Cardiac fibroblast (primary cell): Measurements from ENCODE around the gene FOXO6.
A peak's percentile ranks its signal among the peaks of the same experiment; 100 is the strongest.

Source experiments
- DNase-seq, 2 donors: peaks; one replicate each; pipeline versions ENCODE4 v3.0.0 to v3.0.0-alpha.2; 2010; ENCODE audit warnings: low read depth in 2 of 2
- H3K4me3 ChIP-seq, 2 donors: replicated peaks in 1 of 2; 1 replicate in 1 of 2; 2 replicates in 1 of 2; pipeline ENCODE4 v1.5.1; 2011; ENCODE audit warnings: low read depth in 2 of 2, low read length in 2 of 2, mild to moderate bottlenecking in 2 of 2, moderate library complexity in 1 of 2
- CTCF ChIP-seq: IDR thresholded peaks from one replicate; pipeline ENCODE4 v1.5.1; 2011; ENCODE audit warnings: low read depth, mild to moderate bottlenecking, low read length, inconsistent platforms

The FOXO6 gene

GRCh38 chr1:41340655-41341364 lies 20.4 kb upstream of the FOXO6 start:
- TF ChIP-seq CTCF = no peak
- DNase-seq = no peak
- no peak overlapping the region for H3K4me3 ChIP-seq

GRCh38 chr1:41341365-41341683 lies 19.9 kb upstream of the FOXO6 start:
- no peak overlapping the region for H3K4me3 ChIP-seq
- no peak for DNase-seq
- TF ChIP-seq CTCF = no peak

GRCh38 chr1:41341772-41342562 lies 19.3 kb upstream of the FOXO6 start:
- no peak overlapping the region for H3K4me3 ChIP-seq
- peak in 1 of 2 donors; percentile 38 for DNase-seq
- TF ChIP-seq CTCF = no peak

GRCh38 chr1:41342774-41343355 lies 18.4 kb upstream of the FOXO6 start:
- no peak for DNase-seq
- no peak overlapping the region for H3K4me3 ChIP-seq
- TF ChIP-seq CTCF = no peak

- TF ChIP-seq CTCF = no peak
- H3K4me3 ChIP-seq = no peak overlapping the region
- no peak for DNase-seq
Measured at GRCh38 chr1:41343790-41344699, 17.2 kb upstream of the FOXO6 start.

GRCh38 chr1:41344708-41345159 lies 16.5 kb upstream of the FOXO6 start:
- TF ChIP-seq CTCF = no peak
- DNase-seq = no peak
- H3K4me3 ChIP-seq = no peak overlapping the region
